Prostate gland (tissue), 2 donors: Measurements from ENCODE around the gene PRRC2C.

Experiments used
- POLR2AphosphoS5 ChIP-seq: sonication (generic); formaldehyde crosslinking; IDR thresholded peaks from one replicate; pipeline ENCODE4 v1.6.1; 2017; ENCODE audit warnings: antibody characterized with exemption
- TF ChIP-seq, protein P1 (sequence below), 4 experiments: fragments of 200-600 bp in 2 of 4; fragments of 450-650 bp in 2 of 4; sonication (generic) in 2 of 4; IDR thresholded peaks; 1 replicate in 3 of 4; 2 replicates in 1 of 4; pipeline ENCODE4 v1.5.1; 2016 to 2019; ENCODE audit warnings: antibody characterized with exemption in 4 of 4, mild to moderate bottlenecking in 2 of 4, moderate library complexity in 2 of 4

DNA sequence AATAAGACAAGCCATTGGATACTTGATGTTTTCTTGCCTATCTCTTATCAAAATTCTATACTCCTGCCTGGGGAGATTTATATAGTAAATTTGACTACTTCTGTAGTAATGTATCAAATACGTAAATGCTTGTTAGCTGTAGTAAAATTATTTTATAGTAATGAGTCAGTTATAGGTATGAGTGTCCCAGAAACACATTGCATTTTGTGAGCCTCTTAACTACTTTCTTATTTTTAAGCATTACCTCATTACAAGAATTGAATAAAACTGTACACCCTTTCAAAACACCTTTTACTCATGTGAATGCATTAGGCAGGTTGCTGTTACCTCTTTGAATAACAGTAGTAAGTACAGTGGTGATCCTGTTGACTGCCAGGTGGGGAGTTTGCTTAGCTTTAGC is 28.4 kb downstream of the PRRC2C start:
- TF ChIP-seq, protein P1, sequence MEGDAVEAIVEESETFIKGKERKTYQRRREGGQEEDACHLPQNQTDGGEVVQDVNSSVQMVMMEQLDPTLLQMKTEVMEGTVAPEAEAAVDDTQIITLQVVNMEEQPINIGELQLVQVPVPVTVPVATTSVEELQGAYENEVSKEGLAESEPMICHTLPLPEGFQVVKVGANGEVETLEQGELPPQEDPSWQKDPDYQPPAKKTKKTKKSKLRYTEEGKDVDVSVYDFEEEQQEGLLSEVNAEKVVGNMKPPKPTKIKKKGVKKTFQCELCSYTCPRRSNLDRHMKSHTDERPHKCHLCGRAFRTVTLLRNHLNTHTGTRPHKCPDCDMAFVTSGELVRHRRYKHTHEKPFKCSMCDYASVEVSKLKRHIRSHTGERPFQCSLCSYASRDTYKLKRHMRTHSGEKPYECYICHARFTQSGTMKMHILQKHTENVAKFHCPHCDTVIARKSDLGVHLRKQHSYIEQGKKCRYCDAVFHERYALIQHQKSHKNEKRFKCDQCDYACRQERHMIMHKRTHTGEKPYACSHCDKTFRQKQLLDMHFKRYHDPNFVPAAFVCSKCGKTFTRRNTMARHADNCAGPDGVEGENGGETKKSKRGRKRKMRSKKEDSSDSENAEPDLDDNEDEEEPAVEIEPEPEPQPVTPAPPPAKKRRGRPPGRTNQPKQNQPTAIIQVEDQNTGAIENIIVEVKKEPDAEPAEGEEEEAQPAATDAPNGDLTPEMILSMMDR (IDR thresholded peaks at IDR 0.05), result no peak
- no peak for TF ChIP-seq POLR2AphosphoS5
